Measurements from ENCODE around the gene S100A11. TPM values are rescaled to one million over a fixed set of nuclear protein-coding genes. Genes with fewer than 3 reads are reported as not detected.

S100A11 gene
- total RNA-seq (2022; extraction: Qiagen RNA extraction): 1,747 to 1,911 TPM (median 1,855 TPM) in 5 replicates

DNA sequence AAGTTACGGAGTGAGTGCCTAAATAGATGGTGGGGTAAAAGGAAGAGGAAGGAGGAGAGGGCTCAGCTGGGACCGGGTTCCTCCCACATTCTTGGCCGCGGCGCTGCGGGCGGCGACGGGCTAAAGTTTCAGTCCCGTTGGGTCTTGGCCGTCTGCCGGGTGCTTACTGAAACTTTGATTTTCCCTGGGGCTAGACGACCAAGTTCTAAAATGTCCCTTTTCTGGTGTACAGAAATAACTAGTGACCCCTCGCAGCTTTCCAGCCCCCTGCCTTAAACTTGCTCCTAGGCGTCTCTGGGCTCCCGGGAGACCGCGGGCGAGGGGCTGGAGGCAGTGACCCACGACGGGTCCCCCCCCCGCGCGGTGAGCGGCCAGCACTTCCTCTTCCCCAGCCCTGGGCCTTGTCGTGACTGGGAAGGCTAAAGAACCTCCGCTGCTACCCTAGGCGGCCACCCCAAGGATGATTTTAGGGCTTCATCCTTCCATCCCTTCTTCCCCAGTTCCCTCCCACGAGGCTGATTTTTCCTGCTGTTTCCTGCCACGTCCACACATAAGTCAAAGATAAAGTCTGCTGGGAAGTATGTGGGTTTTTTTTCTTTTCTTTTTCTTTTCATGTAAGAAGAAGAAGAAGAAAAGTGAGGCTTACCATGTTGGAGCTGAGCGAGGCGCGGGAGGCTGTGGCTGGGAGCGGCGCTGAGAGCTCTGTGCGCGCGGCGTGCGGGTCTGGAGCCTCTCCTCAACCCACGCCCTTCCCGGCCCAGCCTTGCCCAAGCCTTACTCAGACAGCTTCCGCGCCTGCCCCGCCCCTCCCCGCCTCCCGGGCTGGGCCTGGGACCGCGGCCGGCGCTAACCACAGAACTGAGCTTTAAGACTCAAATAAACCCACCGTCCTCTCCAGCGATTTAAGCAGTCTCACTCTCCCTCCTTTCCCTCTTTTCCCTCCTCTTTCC lies at the start of gene S100A11:
Gene S100A11 (minus strand): TSS at position 738 of the 950 bp plus-strand sequence. CDS start 89 bp downstream, at position 649.

DNA sequence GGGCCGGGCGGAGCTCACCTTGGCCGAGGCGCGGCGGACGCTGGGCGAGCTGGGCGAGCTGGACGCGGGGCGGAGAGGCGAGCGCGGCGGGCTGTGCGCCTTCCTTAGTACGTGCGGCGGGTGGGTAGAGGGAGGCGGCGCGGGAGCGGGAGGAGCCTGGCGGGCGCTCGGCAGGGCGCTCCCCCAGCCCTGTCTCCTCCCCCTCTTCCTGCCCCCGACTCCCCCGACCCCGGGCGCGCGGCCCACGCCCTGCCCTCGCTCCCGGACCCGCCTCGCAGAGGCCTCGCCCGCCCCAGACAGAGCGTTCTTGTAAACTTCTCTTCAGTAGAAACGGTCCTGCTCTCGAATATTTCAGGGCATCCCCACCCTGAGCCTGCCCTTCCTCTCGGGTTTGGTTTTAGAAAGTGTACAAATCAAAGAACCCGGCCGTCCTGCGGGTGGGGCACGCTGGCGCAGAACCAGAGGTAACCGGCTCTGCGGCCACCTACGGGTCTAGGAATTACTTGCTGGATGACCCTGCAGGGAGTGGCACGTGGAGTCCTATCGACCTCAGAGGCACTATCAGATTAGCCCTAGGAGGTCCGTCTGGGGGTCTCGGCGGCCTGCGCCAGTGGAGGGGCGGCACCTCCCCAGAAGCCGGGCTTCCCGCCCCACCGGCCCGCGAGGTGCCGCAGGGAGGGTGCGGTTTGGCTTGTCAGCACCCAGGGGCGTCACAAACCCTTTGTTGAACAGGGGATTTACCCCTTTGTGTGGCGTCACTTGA lies 42.9 kb downstream of the S100A11 start, which contains the start of gene S100A10:
Gene S100A10 (minus strand): TSS at position 126 of the 763 bp plus-strand sequence. CDS start 7,629 bp downstream, outside the sequence.

Other genes starting within 250 kb of the S100A11 start
- gene TDRKH, start 246.5 kb downstream of the S100A11 start, total RNA-seq (2022; extraction: Qiagen RNA extraction): 5.5 to 6.3 TPM (median 6.1 TPM) in 5 replicates
- gene LINGO4, start 231.6 kb downstream of the S100A11 start, total RNA-seq (2022; extraction: Qiagen RNA extraction): not detected in 5 replicates
- gene RORC, start 205.2 kb downstream of the S100A11 start, total RNA-seq (2022; extraction: Qiagen RNA extraction): 0.03 to 0.06 TPM (median 0.04 TPM) in 4 of 5 replicates, not detected in the other
- not detected in 5 replicates for gene C2CD4D, start 197.2 kb downstream of the S100A11 start, total RNA-seq (2022; extraction: Qiagen RNA extraction)
- not detected in 5 replicates for gene THEM5, start 183.3 kb downstream of the S100A11 start, total RNA-seq (2022; extraction: Qiagen RNA extraction)
- gene THEM4, start 127.5 kb downstream of the S100A11 start, total RNA-seq (2022; extraction: Qiagen RNA extraction): 12.2 to 13.7 TPM (median 13.4 TPM) in 5 replicates
- gene S100A10, start 43.1 kb downstream of the S100A11 start, total RNA-seq (2022; extraction: Qiagen RNA extraction): 1,898 to 2,089 TPM (median 2,074 TPM) in 5 replicates
- not detected in 5 replicates for gene TCHHL1, start 52.1 kb upstream of the S100A11 start, total RNA-seq (2022; extraction: Qiagen RNA extraction)
- 0.20 to 0.26 TPM (median 0.24 TPM) in 5 replicates for gene TCHH, start 78.4 kb upstream of the S100A11 start, total RNA-seq (2022; extraction: Qiagen RNA extraction)
- not detected in 5 replicates for gene RPTN, start 122.2 kb upstream of the S100A11 start, total RNA-seq (2022; extraction: Qiagen RNA extraction)
- gene HRNR, start 187.2 kb upstream of the S100A11 start, total RNA-seq (2022; extraction: Qiagen RNA extraction): not detected in 5 replicates

All from A549 treated with CORT108297 at 1 μM for 4 hours (cell line).